SU-DHL-6 (cell line): ENCODE results near the gene ATRN.

Experiments
- H2AFZ ChIP-seq: fragments of 200-600 bp; sonication (generic); 2 replicates; pipeline ENCODE4 v1.6.1; 2014; ENCODE audit warnings: low read depth, mild to moderate bottlenecking, moderate library complexity, mixed read lengths, antibody characterized with exemption, low read length; ENCODE audit not compliant: severe bottlenecking
- H3F3A ChIP-seq: fragments of 200-600 bp; shearing (Covaris generic); 2 replicates; pipeline ENCODE4 v1.6.0; 2016; ENCODE audit warnings: antibody characterized with exemption, mild to moderate bottlenecking; ENCODE audit not compliant: insufficient read depth
- H3K27ac ChIP-seq: fragments of 200-600 bp; sonication (generic); 2 replicates; pipeline ENCODE4 v1.5.1; 2016; ENCODE audit warnings: low read depth, mild to moderate bottlenecking, low read length, moderate library complexity, mixed read lengths
- H3K27me3 ChIP-seq: fragments of 200-600 bp; sonication (generic), shearing (Covaris generic); 2 replicates; pipeline ENCODE4 v1.6.0; 2014; ENCODE audit warnings: mild to moderate bottlenecking, low read length
- H3K36me3 ChIP-seq: fragments of 200-600 bp; sonication (generic); 2 replicates; pipeline ENCODE4 v1.6.1; 2014; ENCODE audit warnings: mild to moderate bottlenecking, low read length, mixed read lengths
- H3K4me2 ChIP-seq: fragments of 300-600, 200-600 bp; shearing (Covaris generic), sonication (generic); 2 replicates; pipeline ENCODE4 v1.6.0; 2014; ENCODE audit warnings: low read length, low read depth, mild to moderate bottlenecking; ENCODE audit not compliant: poor library complexity, severe bottlenecking
- H3K4me3 ChIP-seq: fragments of 200-600 bp; sonication (generic); 2 replicates; pipeline ENCODE4 v1.5.1; 2014; ENCODE audit warnings: antibody characterized with exemption, low read length, mild to moderate bottlenecking, mixed read lengths; ENCODE audit not compliant: insufficient read depth, poor library complexity, severe bottlenecking
- H3K79me2 ChIP-seq: fragments of 200-600 bp; sonication (generic); 2 replicates; pipeline ENCODE4 v1.6.1; 2014; ENCODE audit warnings: mild to moderate bottlenecking, low read length, moderate library complexity; ENCODE audit not compliant: insufficient read depth
- H3K9ac ChIP-seq: fragments of 200-600 bp; sonication (generic); 2 replicates; pipeline ENCODE4 v1.7.0; 2014; ENCODE audit warnings: mild to moderate bottlenecking, low read length
- H3K9me2 ChIP-seq: fragments of 200-600 bp; sonication (generic); replicated peaks from 2 replicates; pipeline ENCODE4 v1.6.1; 2014; ENCODE audit warnings: low read length; ENCODE audit not compliant: insufficient read depth
- H3K9me3 ChIP-seq: fragments of 200-600 bp; sonication (generic); 2 replicates; pipeline ENCODE4 v1.6.1; 2014; ENCODE audit warnings: low read length, mixed read lengths; ENCODE audit not compliant: insufficient read depth
- H4K20me1 ChIP-seq: fragments of 200-600 bp; sonication (generic); 2 replicates; pipeline ENCODE4 v1.6.1; 2014; ENCODE audit warnings: low read depth, mild to moderate bottlenecking, antibody characterized with exemption, low read length, moderate library complexity, mixed read lengths
- CTCF ChIP-seq: fragments of 200-600 bp; sonication (generic); IDR thresholded peaks from one replicate; pipeline ENCODE4 v1.5.1; 2017; ENCODE audit warnings: antibody characterized with exemption, mild to moderate bottlenecking, low read length, moderate library complexity; ENCODE audit not compliant: insufficient read depth, poor library complexity, severe bottlenecking
- EZH2phosphoT487 ChIP-seq: fragments of 200-600 bp; sonication (generic), shearing (Covaris generic); conservative IDR thresholded peaks from 2 replicates; pipeline ENCODE4 v1.6.1; 2018; ENCODE audit warnings: mild to moderate bottlenecking, antibody characterized with exemption, low read length, moderate library complexity, mixed read lengths

The ATRN gene

GRCh38 chr20:3572151-3572550, 101.3 kb downstream of the ATRN start:
- Histone ChIP-seq H3K9me2 (no peaks in the 10 kb centered on the region), H3F3A (no peaks in the 10 kb centered on the region), H2AFZ (no peak overlapping the region), H3K27ac (no peak overlapping the region), H4K20me1 (no peaks in the 10 kb centered on the region), H3K9ac (no peak overlapping the region), H3K4me2 (no peak overlapping the region), H3K79me2 (no peaks in the 10 kb centered on the region), H3K4me3 (no peak overlapping the region), H3K36me3 (no peaks in the 10 kb centered on the region), H3K9me3 (no peaks in the 10 kb centered on the region), H3K27me3 (no peaks in the 10 kb centered on the region)
- no peak for TF ChIP-seq CTCF
- no peak for TF ChIP-seq EZH2phosphoT487

GRCh38 chr20:3576363-3576762, 105.5 kb downstream of the ATRN start:
- H3K9ac ChIP-seq: no peak overlapping the region
- no peaks in the 10 kb centered on the region for H3K9me2 ChIP-seq
- H3K27me3 ChIP-seq: no peaks in the 10 kb centered on the region
- no peaks in the 10 kb centered on the region for H3K79me2 ChIP-seq
- no peak overlapping the region for H3K4me2 ChIP-seq
- H4K20me1 ChIP-seq: no peaks in the 10 kb centered on the region
- H3F3A ChIP-seq: no peaks in the 10 kb centered on the region
- H2AFZ ChIP-seq: no peak overlapping the region
- no peak for TF ChIP-seq CTCF
- TF ChIP-seq EZH2phosphoT487: no peak
- H3K9me3 ChIP-seq: no peaks in the 10 kb centered on the region
- no peak overlapping the region for H3K4me3 ChIP-seq
- no peak overlapping the region for H3K27ac ChIP-seq
- no peaks in the 10 kb centered on the region for H3K36me3 ChIP-seq

- no peaks in the 10 kb centered on the region for H4K20me1 ChIP-seq
- H3K36me3 ChIP-seq: no peaks in the 10 kb centered on the region
- H3K4me3 ChIP-seq: no peak overlapping the region
- TF ChIP-seq EZH2phosphoT487 (no peak), CTCF (no peak)
- no peak overlapping the region for H3K4me2 ChIP-seq
- H3K27me3 ChIP-seq: no peaks in the 10 kb centered on the region
- no peak overlapping the region for H2AFZ ChIP-seq
- no peak overlapping the region for H3K9ac ChIP-seq
- H3F3A ChIP-seq: no peaks in the 10 kb centered on the region
- no peak overlapping the region for H3K27ac ChIP-seq
- no peaks in the 10 kb centered on the region for H3K79me2 ChIP-seq
- H3K9me2 ChIP-seq: no peaks in the 10 kb centered on the region
- no peaks in the 10 kb centered on the region for H3K9me3 ChIP-seq
Measured at GRCh38 chr20:3577366-3577765, 106.5 kb downstream of the ATRN start.

GRCh38 chr20:3580412-3580811, 109.6 kb downstream of the ATRN start:
- Histone ChIP-seq H3K9ac (no peak overlapping the region), H2AFZ (no peak overlapping the region), H3K27me3 (no peaks in the 10 kb centered on the region), H3K36me3 (no peaks in the 10 kb centered on the region), H3K9me3 (no peaks in the 10 kb centered on the region), H3K9me2 (no peaks in the 10 kb centered on the region), H3K4me2 (no peak overlapping the region), H3K79me2 (no peaks in the 10 kb centered on the region), H3K4me3 (no peak overlapping the region), H3K27ac (no peak overlapping the region), H4K20me1 (no peaks in the 10 kb centered on the region), H3F3A (no peaks in the 10 kb centered on the region)
- TF ChIP-seq CTCF (no peak), EZH2phosphoT487 (no peak)
